ENCODE measurements around the gene TMEM88. TPM values are rescaled to one million over a fixed set of nuclear protein-coding genes. Genes with fewer than 3 reads are reported as not detected.

Gene TMEM88
- polyA plus RNA-seq, 1 donor from 2014 or later: 4.2 TPM

DNA sequence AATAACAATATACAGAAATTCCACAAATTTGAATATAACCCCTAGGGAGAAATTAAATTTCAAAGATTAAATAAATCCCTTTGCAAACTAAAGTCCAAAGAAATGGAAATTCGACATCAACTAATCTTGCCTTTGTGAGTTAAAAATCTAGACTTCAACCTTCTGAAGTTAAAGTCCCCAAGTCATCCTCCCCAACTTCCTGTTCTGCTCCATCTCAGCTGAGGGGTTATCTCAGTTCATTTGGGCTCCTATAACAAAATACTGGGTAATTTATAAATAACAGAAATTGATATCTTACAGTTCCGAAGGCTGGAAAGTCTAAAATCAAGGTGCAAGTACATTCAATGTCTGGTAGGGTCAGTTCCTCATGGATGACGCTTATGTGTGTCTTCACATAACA lies 43.6 kb upstream of the TMEM88 start:
- no peaks in the 10 kb centered on the region for H4K20me1 ChIP-seq (ENCODE audit: insufficient read depth)
- H3K4me2 ChIP-seq (ENCODE audit: low read length): no peak overlapping the region
- H3K27ac ChIP-seq (ENCODE audit: low read length): no peak overlapping the region
- H3K9me2 ChIP-seq (ENCODE audit: insufficient read depth, low read length): no peaks in the 10 kb centered on the region
- H3K4me3 ChIP-seq (ENCODE audit: low read length): no peak overlapping the region
- no peaks in the 10 kb centered on the region for H3K36me3 ChIP-seq (ENCODE audit: insufficient read depth, low read length)
- no peaks in the 10 kb centered on the region for H3F3A ChIP-seq (ENCODE audit: insufficient read depth, low read length, poor library complexity, severe bottlenecking)
- H3K9ac ChIP-seq (ENCODE audit: low read length): no peak overlapping the region
- H2AFZ ChIP-seq (ENCODE audit: low read depth, low read length): no peak overlapping the region
- H3K79me2 ChIP-seq (replicated peaks; ENCODE audit: insufficient read depth, low read length): no peaks in the 10 kb centered on the region
- no peaks in the 10 kb centered on the region for H3K9me3 ChIP-seq (ENCODE audit: low read length)
- H3K27me3 ChIP-seq (ENCODE audit: insufficient read depth, low read depth, low read length): no peaks in the 10 kb centered on the region
- TF ChIP-seq EZH2 (IDR thresholded peaks at IDR 0.05; ENCODE audit: borderline replicate concordance, insufficient read depth, low read length, poor library complexity, severe bottlenecking) (no peak), EP300 (conservative IDR thresholded peaks at IDR 0.05; ENCODE audit: poor library complexity, severe bottlenecking) (no peak), RAD21 (conservative IDR thresholded peaks at IDR 0.05) (no peak), SMC3 (conservative IDR thresholded peaks at IDR 0.05; ENCODE audit: poor library complexity) (no peak), POLR2AphosphoS5 (IDR thresholded peaks at IDR 0.05) (no peak), TAF1 (IDR thresholded peaks at IDR 0.05; ENCODE audit: low read depth) (no peak)
- TF ChIP-seq, protein P1, sequence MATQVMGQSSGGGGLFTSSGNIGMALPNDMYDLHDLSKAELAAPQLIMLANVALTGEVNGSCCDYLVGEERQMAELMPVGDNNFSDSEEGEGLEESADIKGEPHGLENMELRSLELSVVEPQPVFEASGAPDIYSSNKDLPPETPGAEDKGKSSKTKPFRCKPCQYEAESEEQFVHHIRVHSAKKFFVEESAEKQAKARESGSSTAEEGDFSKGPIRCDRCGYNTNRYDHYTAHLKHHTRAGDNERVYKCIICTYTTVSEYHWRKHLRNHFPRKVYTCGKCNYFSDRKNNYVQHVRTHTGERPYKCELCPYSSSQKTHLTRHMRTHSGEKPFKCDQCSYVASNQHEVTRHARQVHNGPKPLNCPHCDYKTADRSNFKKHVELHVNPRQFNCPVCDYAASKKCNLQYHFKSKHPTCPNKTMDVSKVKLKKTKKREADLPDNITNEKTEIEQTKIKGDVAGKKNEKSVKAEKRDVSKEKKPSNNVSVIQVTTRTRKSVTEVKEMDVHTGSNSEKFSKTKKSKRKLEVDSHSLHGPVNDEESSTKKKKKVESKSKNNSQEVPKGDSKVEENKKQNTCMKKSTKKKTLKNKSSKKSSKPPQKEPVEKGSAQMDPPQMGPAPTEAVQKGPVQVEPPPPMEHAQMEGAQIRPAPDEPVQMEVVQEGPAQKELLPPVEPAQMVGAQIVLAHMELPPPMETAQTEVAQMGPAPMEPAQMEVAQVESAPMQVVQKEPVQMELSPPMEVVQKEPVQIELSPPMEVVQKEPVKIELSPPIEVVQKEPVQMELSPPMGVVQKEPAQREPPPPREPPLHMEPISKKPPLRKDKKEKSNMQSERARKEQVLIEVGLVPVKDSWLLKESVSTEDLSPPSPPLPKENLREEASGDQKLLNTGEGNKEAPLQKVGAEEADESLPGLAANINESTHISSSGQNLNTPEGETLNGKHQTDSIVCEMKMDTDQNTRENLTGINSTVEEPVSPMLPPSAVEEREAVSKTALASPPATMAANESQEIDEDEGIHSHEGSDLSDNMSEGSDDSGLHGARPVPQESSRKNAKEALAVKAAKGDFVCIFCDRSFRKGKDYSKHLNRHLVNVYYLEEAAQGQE (IDR thresholded peaks at IDR 0.05; ENCODE audit: borderline replicate concordance): no peak

DNA sequence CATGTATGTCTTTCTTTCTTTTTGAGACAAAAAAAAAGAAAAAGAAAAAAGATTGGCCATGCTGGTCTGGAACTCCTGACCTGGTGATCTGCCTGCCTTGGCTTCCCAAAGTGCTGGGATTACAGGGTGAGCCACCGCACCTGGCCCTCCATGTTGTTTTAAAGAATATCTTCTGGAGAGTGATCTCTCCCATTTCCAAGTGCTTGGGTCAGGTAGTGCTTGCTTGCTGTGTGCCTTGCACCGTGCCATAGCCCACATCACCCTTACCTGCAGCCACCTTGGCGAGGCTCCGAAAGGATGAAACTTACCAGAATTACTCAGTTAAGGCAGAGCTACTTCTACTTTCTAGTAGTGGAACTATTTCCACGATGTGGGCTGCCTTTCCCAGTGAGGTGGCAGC lies 39.9 kb upstream of the TMEM88 start:
- H3K36me3 ChIP-seq (ENCODE audit: insufficient read depth, low read length): no peaks in the 10 kb centered on the region
- TF ChIP-seq SMC3 (conservative IDR thresholded peaks at IDR 0.05; ENCODE audit: poor library complexity): no peak
- TF ChIP-seq EP300 (conservative IDR thresholded peaks at IDR 0.05; ENCODE audit: poor library complexity, severe bottlenecking): no peak
- TF ChIP-seq RAD21 (conservative IDR thresholded peaks at IDR 0.05): no peak
- TF ChIP-seq, protein P2, sequence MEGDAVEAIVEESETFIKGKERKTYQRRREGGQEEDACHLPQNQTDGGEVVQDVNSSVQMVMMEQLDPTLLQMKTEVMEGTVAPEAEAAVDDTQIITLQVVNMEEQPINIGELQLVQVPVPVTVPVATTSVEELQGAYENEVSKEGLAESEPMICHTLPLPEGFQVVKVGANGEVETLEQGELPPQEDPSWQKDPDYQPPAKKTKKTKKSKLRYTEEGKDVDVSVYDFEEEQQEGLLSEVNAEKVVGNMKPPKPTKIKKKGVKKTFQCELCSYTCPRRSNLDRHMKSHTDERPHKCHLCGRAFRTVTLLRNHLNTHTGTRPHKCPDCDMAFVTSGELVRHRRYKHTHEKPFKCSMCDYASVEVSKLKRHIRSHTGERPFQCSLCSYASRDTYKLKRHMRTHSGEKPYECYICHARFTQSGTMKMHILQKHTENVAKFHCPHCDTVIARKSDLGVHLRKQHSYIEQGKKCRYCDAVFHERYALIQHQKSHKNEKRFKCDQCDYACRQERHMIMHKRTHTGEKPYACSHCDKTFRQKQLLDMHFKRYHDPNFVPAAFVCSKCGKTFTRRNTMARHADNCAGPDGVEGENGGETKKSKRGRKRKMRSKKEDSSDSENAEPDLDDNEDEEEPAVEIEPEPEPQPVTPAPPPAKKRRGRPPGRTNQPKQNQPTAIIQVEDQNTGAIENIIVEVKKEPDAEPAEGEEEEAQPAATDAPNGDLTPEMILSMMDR (IDR thresholded peaks at IDR 0.05; ENCODE audit: poor library complexity, severe bottlenecking): no peak
- no peak overlapping the region for H3K27ac ChIP-seq (ENCODE audit: low read length)
- H4K20me1 ChIP-seq (ENCODE audit: insufficient read depth): no peaks in the 10 kb centered on the region
- H3K9me3 ChIP-seq (ENCODE audit: low read length): no peaks in the 10 kb centered on the region
- H3K9ac ChIP-seq (ENCODE audit: low read length): no peak overlapping the region
- H3F3A ChIP-seq (ENCODE audit: insufficient read depth, low read length, poor library complexity, severe bottlenecking): no peaks in the 10 kb centered on the region
- no peaks in the 10 kb centered on the region for H3K9me2 ChIP-seq (ENCODE audit: insufficient read depth, low read length)
- no peak overlapping the region for H2AFZ ChIP-seq (ENCODE audit: low read depth, low read length)
- no peak overlapping the region for H3K4me2 ChIP-seq (ENCODE audit: low read length)
- no peaks in the 10 kb centered on the region for H3K27me3 ChIP-seq (ENCODE audit: insufficient read depth, low read depth, low read length)
- H3K79me2 ChIP-seq (replicated peaks; ENCODE audit: insufficient read depth, low read length): no peaks in the 10 kb centered on the region
- H3K4me3 ChIP-seq (ENCODE audit: low read length): no peak overlapping the region

Measured in neural cell (in vitro differentiated cells).